Astrocyte of the cerebellum (primary cell): Measurements from ENCODE around the gene IPO4.

ENCODE experiments used
- DNase-seq: peaks from one replicate; pipeline ENCODE4 v3.0.0-alpha.2; 2011; ENCODE audit warnings: low read depth
- H3K4me3 ChIP-seq: 2 replicates; pipeline ENCODE4 v1.5.1; 2011; ENCODE audit warnings: mild to moderate bottlenecking, low read depth, low read length, moderate library complexity
- in situ Hi-C: cut with HindIII; loops from 2 replicates; pipeline ENCODE4 v1.10.0; 2017; ENCODE audit warnings: low sequenced_read_pairs
- TF ChIP-seq, protein P1 (sequence below): IDR thresholded peaks from 2 replicates; pipeline ENCODE4 v1.5.1; 2012; ENCODE audit warnings: low read length, low read depth, moderate library complexity, mild to moderate bottlenecking; ENCODE audit errors: missing control alignments

IPO4 gene

DNA sequence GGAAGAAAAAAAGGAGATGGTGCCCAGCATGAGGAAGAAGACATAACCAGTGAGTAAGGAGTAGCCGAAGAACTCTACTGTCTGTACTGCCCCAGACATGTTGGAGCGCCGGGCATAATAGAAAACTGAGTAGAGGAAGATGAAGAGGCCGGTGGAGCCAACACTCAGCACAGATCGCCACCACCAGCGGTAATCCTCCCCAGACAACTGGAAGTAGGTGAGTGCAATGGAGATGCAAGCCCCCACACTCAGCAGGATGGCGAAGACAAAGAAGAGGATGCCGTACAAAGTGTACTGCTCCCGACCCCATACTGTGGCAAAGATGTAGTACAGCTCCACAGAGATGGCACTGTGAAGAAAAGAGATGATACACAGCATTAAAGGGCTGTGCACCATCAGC, 844 bp upstream of the IPO4 start:
- DNase-seq = no peak
- no peak overlapping the region for H3K4me3 ChIP-seq
- TF ChIP-seq, protein P1, sequence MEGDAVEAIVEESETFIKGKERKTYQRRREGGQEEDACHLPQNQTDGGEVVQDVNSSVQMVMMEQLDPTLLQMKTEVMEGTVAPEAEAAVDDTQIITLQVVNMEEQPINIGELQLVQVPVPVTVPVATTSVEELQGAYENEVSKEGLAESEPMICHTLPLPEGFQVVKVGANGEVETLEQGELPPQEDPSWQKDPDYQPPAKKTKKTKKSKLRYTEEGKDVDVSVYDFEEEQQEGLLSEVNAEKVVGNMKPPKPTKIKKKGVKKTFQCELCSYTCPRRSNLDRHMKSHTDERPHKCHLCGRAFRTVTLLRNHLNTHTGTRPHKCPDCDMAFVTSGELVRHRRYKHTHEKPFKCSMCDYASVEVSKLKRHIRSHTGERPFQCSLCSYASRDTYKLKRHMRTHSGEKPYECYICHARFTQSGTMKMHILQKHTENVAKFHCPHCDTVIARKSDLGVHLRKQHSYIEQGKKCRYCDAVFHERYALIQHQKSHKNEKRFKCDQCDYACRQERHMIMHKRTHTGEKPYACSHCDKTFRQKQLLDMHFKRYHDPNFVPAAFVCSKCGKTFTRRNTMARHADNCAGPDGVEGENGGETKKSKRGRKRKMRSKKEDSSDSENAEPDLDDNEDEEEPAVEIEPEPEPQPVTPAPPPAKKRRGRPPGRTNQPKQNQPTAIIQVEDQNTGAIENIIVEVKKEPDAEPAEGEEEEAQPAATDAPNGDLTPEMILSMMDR = no peak
- in situ Hi-C loops = no loop called here

DNA sequence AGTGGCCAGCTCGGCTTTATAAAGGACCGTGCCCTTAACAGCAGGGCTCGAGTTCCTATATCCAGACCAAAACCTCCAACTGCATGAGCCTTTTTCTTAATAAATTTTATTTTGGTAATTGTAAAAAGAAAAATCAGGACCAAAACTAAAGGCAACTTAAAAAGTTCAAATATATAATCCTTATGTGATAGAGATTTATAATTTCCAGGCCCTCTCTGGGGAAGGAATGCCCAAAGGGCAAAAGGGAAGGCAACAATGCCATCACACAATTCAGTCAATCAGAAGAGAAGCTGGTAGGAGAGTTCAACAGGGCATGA, 401 bp upstream of the IPO4 start:
- DNase-seq = no peak
- in situ Hi-C loops = no loop called here
- TF ChIP-seq, protein P1 = no peak
- peak overlapping the region; percentile 73 for H3K4me3 ChIP-seq

- in situ Hi-C loops = no loop called here
- H3K4me3 ChIP-seq = peak overlapping the region; percentile 73
- DNase-seq = no peak
- TF ChIP-seq, protein P1 = no peak
These were observed 1.1 kb downstream of the IPO4 start for GRCh38 chr14:24187539-24187915.

DNA sequence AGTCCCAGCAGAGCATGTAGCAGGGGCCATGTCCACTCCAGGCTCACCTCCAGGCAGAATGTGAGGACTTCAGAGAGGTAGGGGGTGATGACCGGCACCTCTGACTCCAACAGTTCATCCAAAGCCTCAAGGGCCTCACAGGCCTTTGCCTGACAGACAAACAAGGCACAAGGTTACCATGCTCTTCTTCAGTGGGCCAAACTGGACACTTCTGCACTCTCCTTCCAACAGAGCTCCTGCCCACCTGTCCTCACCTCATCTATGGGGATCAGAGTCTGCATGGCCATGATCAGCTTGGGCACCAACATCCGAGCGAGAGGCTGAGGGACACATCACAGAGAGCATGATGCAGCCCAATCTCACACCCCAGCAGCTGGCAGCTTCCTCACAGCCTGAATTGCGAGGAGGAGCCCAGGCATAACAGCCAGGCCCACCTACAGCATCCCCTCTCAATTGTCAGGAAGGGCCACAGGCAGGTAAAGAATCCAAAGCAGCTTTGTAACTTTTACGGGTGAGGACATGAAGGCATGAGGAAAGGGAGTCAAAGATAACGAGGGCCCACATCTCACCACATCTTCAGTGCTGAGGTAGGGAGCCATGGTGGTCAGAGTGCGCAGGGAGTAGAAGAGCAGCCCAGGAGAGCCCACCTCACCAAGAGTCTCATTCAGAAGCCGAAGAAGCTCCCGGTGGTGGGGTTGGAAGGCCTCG, 1.6 kb downstream of the IPO4 start:
- no peak for DNase-seq
- no peak overlapping the region for H3K4me3 ChIP-seq
- TF ChIP-seq, protein P1 = no peak
- in situ Hi-C loops = no loop called here

DNA sequence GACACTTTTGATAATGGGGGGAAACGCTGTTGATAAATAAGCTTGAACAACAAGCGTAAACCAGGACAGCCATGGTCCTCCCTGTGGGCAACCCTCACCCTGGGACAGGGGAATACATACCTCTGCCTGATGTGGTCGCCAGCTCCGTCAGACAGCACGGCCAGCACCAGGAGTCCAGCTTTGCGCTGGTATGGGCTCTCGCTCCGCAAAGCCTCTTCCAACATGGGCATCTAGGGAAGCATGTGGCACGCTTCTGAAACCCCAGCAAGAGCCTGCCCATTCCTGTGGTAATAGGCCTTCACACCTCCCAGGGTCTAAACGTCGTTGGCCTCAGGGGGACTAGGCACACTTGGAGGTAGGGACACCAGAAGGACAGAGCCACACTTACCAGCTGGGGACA, 2.9 kb downstream of the IPO4 start:
- TF ChIP-seq, protein P1 = no peak
- no peak overlapping the region for H3K4me3 ChIP-seq
- no peak for DNase-seq
- in situ Hi-C loops = no loop called here

- no peak overlapping the region for H3K4me3 ChIP-seq
- TF ChIP-seq, protein P1 = no peak
- in situ Hi-C loops = no loop called here
- no peak for DNase-seq
These were observed 3.6 kb downstream of the IPO4 start for GRCh38 chr14:24185026-24185425.
